GM18502 (cell line): ENCODE measurements around the gene CNBD2.
A peak's percentile ranks its signal among the peaks of the same experiment; 100 is the strongest.
"Not testable (repeated sequence)": the region's sequence is repeated elsewhere in the genome, so short reads cannot be mapped to it uniquely, and the experiment has no call there.

ENCODE experiments used
- ATAC-seq: cut with Tn5 transposase; IDR thresholded peaks from one replicate; pipeline ENCODE4 v1.9.1; 2021; ENCODE audit warnings: mild to moderate bottlenecking; ENCODE audit not compliant: unreplicated experiment, poor library complexity

Gene CNBD2

GRCh38 chr20:35967979-35968640, at the start of gene CNBD2:
CNBD2 (plus strand) TSS chr20:35968590; CDS start chr20:35968763, 173 bp downstream.
- no peak for ATAC-seq

GRCh38 chr20:35920523-35920922, 47.9 kb upstream of the CNBD2 start:
- ATAC-seq = no peak

- no peak for ATAC-seq
Observed at GRCh38 chr20:35929301-35929700, 39.1 kb upstream of the CNBD2 start.

GRCh38 chr20:35934050-35934449, 34.3 kb upstream of the CNBD2 start:
- no peak for ATAC-seq

GRCh38 chr20:35939264-35939663, 29.1 kb upstream of the CNBD2 start:
- ATAC-seq = no peak

- no peak for ATAC-seq
Observed at GRCh38 chr20:35941620-35942019, 26.8 kb upstream of the CNBD2 start.

GRCh38 chr20:35942243-35942642, 26.1 kb upstream of the CNBD2 start:
- ATAC-seq = no peak

- ATAC-seq = no peak
Observed at GRCh38 chr20:35947489-35947888, 20.9 kb upstream of the CNBD2 start.

- ATAC-seq = no peak
Observed at GRCh38 chr20:35947907-35948306, 20.5 kb upstream of the CNBD2 start.

GRCh38 chr20:35950093-35950492, 18.3 kb upstream of the CNBD2 start:
- no peak for ATAC-seq

- not testable (repeated sequence) for ATAC-seq
Observed at GRCh38 chr20:35952080-35952479, 16.3 kb upstream of the CNBD2 start.

GRCh38 chr20:35952480-35953386, 15.7 kb upstream of the CNBD2 start:
- no peak for ATAC-seq

GRCh38 chr20:35953387-35954199, 14.8 kb upstream of the CNBD2 start:
- peak; percentile 27 for ATAC-seq

GRCh38 chr20:35954200-35954906, 14.0 kb upstream of the CNBD2 start, which contains the start of gene SCAND1:
SCAND1 (minus strand) TSS chr20:35954502; CDS start chr20:35954284, 218 bp downstream.
- ATAC-seq = peak; percentile 90

GRCh38 chr20:35954907-35955251, 13.5 kb upstream of the CNBD2 start:
- ATAC-seq = no peak

- ATAC-seq = no peak
Observed at GRCh38 chr20:35956616-35957015, 11.8 kb upstream of the CNBD2 start.

GRCh38 chr20:35959291-35959690, 9.1 kb upstream of the CNBD2 start:
- not testable (repeated sequence) for ATAC-seq

GRCh38 chr20:35963878-35964277, 4.5 kb upstream of the CNBD2 start:
- ATAC-seq = no peak

- no peak for ATAC-seq
Observed at GRCh38 chr20:35968930-35969329, 540 bp downstream of the CNBD2 start.

- ATAC-seq = no peak
Observed at GRCh38 chr20:35971981-35972380, 3.6 kb downstream of the CNBD2 start.
